K562 (cell line): ENCODE results near the gene ALG8. TPM values are rescaled to one million over a fixed set of nuclear protein-coding genes. Genes with fewer than 3 reads are reported as not detected.

Experiments
- ATAC-seq: fragments of 200-7000 bp; cut with Tn5 transposase; 3 replicates; pipeline ENCODE4 v1.9.1; 2020; ENCODE audit warnings: moderate library complexity
- BruUV-seq: library from RNA; stranded (reverse); fragments of 400-500 nt; replicated peaks from 2 replicates; lab custom pipeline; 2021; lab: Mats Ljungman, UMichigan
- CTCF ChIA-PET: fragments of 300-600 bp; formaldehyde crosslinking; extraction: SDS; loops from one replicate; lab custom pipeline; 2021; ENCODE audit warnings: low intra/inter-chr PET ratio; lab: Yijun Ruan, JAX
- POLR2A ChIA-PET: fragments of 300-600, 350-650 bp; sonication (Branson Sonifier 250); formaldehyde crosslinking; extraction: SDS; loops from one replicate; lab custom pipeline; 2021; ENCODE audit warnings: antibody characterized with exemption, inconsistent platforms; lab: Yijun Ruan, JAX
- DNase-seq, 4 experiments: peaks; one replicate each; pipeline versions ENCODE4 v3.0.0 to v3.0.0-alpha.2; 2011 to 2018; ENCODE audit warnings: low spot score in 3 of 4, mixed read lengths in 3 of 4; ENCODE audit errors: extremely low read depth in 1 of 4
- FAIRE-seq: peaks from 2 replicates; lab custom pipeline; 2011; peaks lifted over from hg19 to GRCh38; lab: Jason Lieb, UNC
- H2AFZ ChIP-seq: 2 replicates; pipeline ENCODE4 v1.6.0; 2011; ENCODE audit warnings: low read depth, low read length, control low read depth, inconsistent platforms
- H3K27ac ChIP-seq: fragments of 200-600 bp; 3 replicates; pipeline ENCODE4 v1.8.0; 2011; ENCODE audit warnings: low read depth, mild to moderate bottlenecking, control low read depth, inconsistent platforms, low read length, moderate library complexity, mixed read lengths; ENCODE audit errors: extremely low read depth
- H3K27me3 ChIP-seq, 2 experiments: fragments of 300-600 bp in 1 of 2; 2 replicates in 1 of 2; 3 replicates in 1 of 2; pipeline versions ENCODE4 v1.6.0 to v1.8.0; 2011; ENCODE audit warnings: inconsistent platforms in 2 of 2, low read length in 2 of 2, mild to moderate bottlenecking in 1 of 2, mixed read lengths in 1 of 2, moderate library complexity in 1 of 2; ENCODE audit not compliant: control insufficient read depth in 2 of 2, insufficient read depth in 2 of 2
- H3K36me3 ChIP-seq: fragments of 300-600 bp; 3 replicates; pipeline ENCODE4 v1.8.0; 2011; ENCODE audit warnings: mild to moderate bottlenecking, low read length, inconsistent platforms; ENCODE audit not compliant: control insufficient read depth, insufficient read depth
- H3K4me1 ChIP-seq, 2 experiments: fragments of 200-600 bp in 1 of 2; replicated peaks in 1 of 2; 2 replicates in 1 of 2; 3 replicates in 1 of 2; pipeline versions ENCODE4 v1.5.1 to v1.8.0; 2011; ENCODE audit warnings: inconsistent platforms in 2 of 2, low read length in 2 of 2, mild to moderate bottlenecking in 1 of 2, mixed read lengths in 1 of 2, moderate library complexity in 1 of 2; ENCODE audit not compliant: control insufficient read depth in 2 of 2, insufficient read depth in 2 of 2
- H3K4me2 ChIP-seq: 2 replicates; pipeline ENCODE4 v1.6.1; 2011; ENCODE audit warnings: low read length, control low read depth, inconsistent platforms, mixed read lengths; ENCODE audit not compliant: insufficient read depth
- H3K4me3 ChIP-seq: fragments of 200-600 bp; sonication (generic), shearing (Covaris generic); 2 replicates; pipeline ENCODE4 v1.5.1; 2016; ENCODE audit warnings: control low read depth, inconsistent platforms
- H3K79me2 ChIP-seq: fragments of 200-600 bp; 3 replicates; pipeline ENCODE4 v1.8.0; 2011; ENCODE audit warnings: low read length, inconsistent platforms; ENCODE audit not compliant: control insufficient read depth, insufficient read depth
- H3K9ac ChIP-seq, 2 experiments: 2 replicates each; pipeline versions ENCODE4 v1.6.0 to v1.6.1; 2011; ENCODE audit warnings: low read depth in 2 of 2, low read length in 2 of 2, control low read depth in 1 of 2, inconsistent platforms in 1 of 2, mild to moderate bottlenecking in 1 of 2, mixed read lengths in 1 of 2; ENCODE audit not compliant: insufficient read depth in 1 of 2
- H3K9me1 ChIP-seq: one replicate; pipeline ENCODE4 v1.6.0; 2011; ENCODE audit warnings: inconsistent platforms, mild to moderate bottlenecking, low read length, moderate library complexity; ENCODE audit not compliant: control insufficient read depth, insufficient read depth
- H3K9me3 ChIP-seq: replicated peaks from 2 replicates; pipeline ENCODE4 v1.5.1; 2011; ENCODE audit warnings: low read depth, low read length, inconsistent platforms; ENCODE audit not compliant: control insufficient read depth, insufficient read depth
- H4K20me1 ChIP-seq: replicated peaks from 2 replicates; pipeline ENCODE4 v1.6.1; 2011; ENCODE audit warnings: low read length, inconsistent platforms, mixed read lengths; ENCODE audit not compliant: control insufficient read depth, insufficient read depth
- CBFA2T3 ChIP-seq: fragments of 450-650 bp; IDR thresholded peaks from 2 replicates; pipeline ENCODE4 v1.6.1; 2017
- CTCF ChIP-seq, 3 experiments: IDR thresholded peaks in 2 of 3; conservative IDR thresholded peaks in 1 of 3; 2 replicates each; pipeline ENCODE4 v1.5.1; 2011 to 2012; ENCODE audit warnings: low read length in 3 of 3, mild to moderate bottlenecking in 3 of 3, control low read depth in 2 of 3, improper control_type of control experiment in 1 of 3, inconsistent platforms in 1 of 3, low read depth in 1 of 3, mixed read lengths in 1 of 3, moderate library complexity in 1 of 3; ENCODE audit not compliant: insufficient read depth in 2 of 3
- IRF2 ChIP-seq: sonication (generic); formaldehyde crosslinking; IDR thresholded peaks from 2 replicates; pipeline ENCODE4 v1.8.1; 2022; ENCODE audit warnings: mild to moderate bottlenecking, missing genetic modification reagents
- MTA2 ChIP-seq: fragments of 450-650 bp; IDR thresholded peaks from 2 replicates; pipeline ENCODE4 v1.6.1; 2016; ENCODE audit warnings: low read depth
- PCBP1 ChIP-seq: fragments of 200-400 bp; formaldehyde crosslinking; IDR thresholded peaks from 2 replicates; pipeline ENCODE4 v1.6.1; 2018; ENCODE audit warnings: mild to moderate bottlenecking, low read depth, low read length; ENCODE audit not compliant: poor library complexity, severe bottlenecking
- RAD21 ChIP-seq, 2 experiments: fragments of 250-450 bp in 1 of 2; fragments of 450-650 bp in 1 of 2; sonication (Bioruptor Pico) in 1 of 2; formaldehyde crosslinking in 1 of 2; IDR thresholded peaks in 1 of 2; conservative IDR thresholded peaks in 1 of 2; 2 replicates each; pipeline versions ENCODE4 v1.4.0 to v1.8.0; 2020 to 2022; ENCODE audit warnings: mild to moderate bottlenecking in 2 of 2, moderate library complexity in 1 of 2
- SMAD2 ChIP-seq: fragments of 150-350 bp; IDR thresholded peaks from 2 replicates; pipeline ENCODE4 v1.6.1; 2014; ENCODE audit warnings: low read depth, mild to moderate bottlenecking, low read length
- TCFL5 ChIP-seq: fragments of 250-450 bp; sonication (Bioruptor Pico); conservative IDR thresholded peaks from 2 replicates; pipeline ENCODE4 v1.6.1; 2021; ENCODE audit warnings: mild to moderate bottlenecking, moderate library complexity, matching md5 sums
- THRA ChIP-seq: fragments of 450-650 bp; IDR thresholded peaks from 2 replicates; pipeline ENCODE4 v1.6.1; 2017; ENCODE audit warnings: mild to moderate bottlenecking, moderate library complexity
- ZBTB1 ChIP-seq: sonication (generic); formaldehyde crosslinking; IDR thresholded peaks from 2 replicates; pipeline ENCODE4 v1.8.1; 2023; ENCODE audit warnings: missing genetic modification reagents, low read depth, mild to moderate bottlenecking, borderline replicate concordance
- ZFX ChIP-seq: sonication (generic); formaldehyde crosslinking; IDR thresholded peaks from 2 replicates; pipeline ENCODE4 v1.8.0; 2022; ENCODE audit warnings: mild to moderate bottlenecking, missing genetic modification reagents, moderate library complexity
- ZNF644 ChIP-seq: fragments of 200-800 bp; sonication (Bioruptor generic); IDR thresholded peaks from 2 replicates; pipeline ENCODE4 v1.6.1; 2016; ENCODE audit warnings: low read depth, missing genetic modification characterization, missing compliant biosample characterization
- WGBS: fragments of 100-300 bp; shearing (Covaris generic); methylation state at CpG from one replicate; pipeline ENCODE4 v1.1.6; 2016; ENCODE audit warnings: low coverage, mixed read lengths; ENCODE audit not compliant: insufficient coverage; ENCODE audit errors: missing lambda C conversion rate; 5-methylcytosine and 5-hydroxymethylcytosine counted together
- in situ Hi-C: fragments of 300-500 bp; cut with MboI; formaldehyde crosslinking; loops from 4 replicates; pipeline ENCODE4 v1.15.0; 2018; ENCODE audit warnings: inconsistent platforms, mixed read lengths
- intact Hi-C: fragments of 100-400 bp; cut with micrococcal nuclease; formaldehyde crosslinking; loops from 2 replicates; pipeline ENCODE4 v1.14.2; 2022
- polyA plus RNA-seq, 8 experiments: library from polyadenylated mRNA; depleted of rRNA in 4 of 8; stranded (reverse) in 5 of 8; unstranded in 3 of 8; fragments of >200 nt; fragmentation: Nextera tagmentation in 2 of 8; fragmentation: Illumina TruSeq in 1 of 8; extraction: Ambion mirVana in 2 of 8; extraction: Trizol in 1 of 8; gene quantifications; 2 replicates each; pipeline versions ENCODE4 v1.2.1 to v1.2.3, GENCODE V29; 2011 to 2014; ENCODE audit warnings: inconsistent platforms in 1 of 8, missing spikeins in 1 of 8
- total RNA-seq, 7 experiments: library from RNA; depleted of rRNA in 6 of 7; stranded (reverse); fragments of >200 nt in 6 of 7; fragmentation: Illumina TruSeq in 2 of 7; extraction: Trizol in 2 of 7; gene quantifications; 2 replicates each; pipeline versions ENCODE4 v1.2.1 to v1.2.3, GENCODE V29; 2011 to 2021; ENCODE audit warnings: low replicate concordance in 1 of 7
- TF ChIP-seq, protein P1 (sequence below): fragments of 250-450 bp; sonication (Bioruptor Pico); IDR thresholded peaks from 2 replicates; pipeline ENCODE4 v1.5.0; 2020; ENCODE audit warnings: mild to moderate bottlenecking, borderline replicate concordance
- TF ChIP-seq, protein P2 (sequence below): fragments of 200-400 bp; formaldehyde crosslinking; IDR thresholded peaks from 2 replicates; pipeline ENCODE4 v1.6.1; 2017; ENCODE audit warnings: mild to moderate bottlenecking, low read depth, low read length, moderate library complexity

ALG8 gene
- total and polyA plus RNA-seq, 9 of the 15 experiments (the other 6 are each of a cell fraction or from before 2014, with no cell fraction given) = 59.3 to 189 (median 106) TPM

- Histone ChIP-seq H3K36me3 (no peaks in the 10 kb centered on the region), H3K9ac (no peak overlapping the region), H3K27me3 (no peaks in the 10 kb centered on the region), H3K4me1 (no peaks in the 10 kb centered on the region), H3K4me3 (no peak overlapping the region), H3K27ac (no peak overlapping the region), H2AFZ (peak overlapping the region; percentile 21; the same call in 1 of the 2 replicates), H3K9me1 (no peaks in the 10 kb centered on the region), H3K9me3 (no peaks in the 10 kb centered on the region), H3K4me2 (no peak overlapping the region), H3K79me2 (no peaks in the 10 kb centered on the region), H4K20me1 (no peaks in the 10 kb centered on the region)
- ATAC-seq (no peak; the same call in 2 of the 3 replicates), FAIRE-seq (no peak), DNase-seq (no peak)
- intact Hi-C loops = no loop called here
- BruUV-seq = no TSS peak
- POLR2A ChIA-PET = interaction anchor here (1.0 to 2.0 kb wide), 2 partner anchors 11 to 12 kb away, joined by 3 to 8 read pairs; no protein-coding TSS in a partner anchor
- 19% methylated on average over 6 of the region's 6 CpGs for WGBS
- CTCF ChIA-PET = no interaction called here
- in situ Hi-C loops = no loop called here
- no peak for TF ChIP-seq CBFA2T3
- TF ChIP-seq MTA2 = no peak
- no peak for TF ChIP-seq PCBP1
- no peak for TF ChIP-seq SMAD2
- no peak for TF ChIP-seq TCFL5
- TF ChIP-seq ZFX (CRISPR knock-in tag) = no peak
- TF ChIP-seq ZBTB1 (CRISPR knock-in tag) = no peak
- no peak for TF ChIP-seq THRA
- no peak for TF ChIP-seq ZNF644 (tag)
- TF ChIP-seq, protein P1, sequence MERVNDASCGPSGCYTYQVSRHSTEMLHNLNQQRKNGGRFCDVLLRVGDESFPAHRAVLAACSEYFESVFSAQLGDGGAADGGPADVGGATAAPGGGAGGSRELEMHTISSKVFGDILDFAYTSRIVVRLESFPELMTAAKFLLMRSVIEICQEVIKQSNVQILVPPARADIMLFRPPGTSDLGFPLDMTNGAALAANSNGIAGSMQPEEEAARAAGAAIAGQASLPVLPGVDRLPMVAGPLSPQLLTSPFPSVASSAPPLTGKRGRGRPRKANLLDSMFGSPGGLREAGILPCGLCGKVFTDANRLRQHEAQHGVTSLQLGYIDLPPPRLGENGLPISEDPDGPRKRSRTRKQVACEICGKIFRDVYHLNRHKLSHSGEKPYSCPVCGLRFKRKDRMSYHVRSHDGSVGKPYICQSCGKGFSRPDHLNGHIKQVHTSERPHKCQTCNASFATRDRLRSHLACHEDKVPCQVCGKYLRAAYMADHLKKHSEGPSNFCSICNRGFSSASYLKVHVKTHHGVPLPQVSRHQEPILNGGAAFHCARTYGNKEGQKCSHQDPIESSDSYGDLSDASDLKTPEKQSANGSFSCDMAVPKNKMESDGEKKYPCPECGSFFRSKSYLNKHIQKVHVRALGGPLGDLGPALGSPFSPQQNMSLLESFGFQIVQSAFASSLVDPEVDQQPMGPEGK (CRISPR knock-in tag) = no peak
- no peak for TF ChIP-seq IRF2
- TF ChIP-seq, protein P2, sequence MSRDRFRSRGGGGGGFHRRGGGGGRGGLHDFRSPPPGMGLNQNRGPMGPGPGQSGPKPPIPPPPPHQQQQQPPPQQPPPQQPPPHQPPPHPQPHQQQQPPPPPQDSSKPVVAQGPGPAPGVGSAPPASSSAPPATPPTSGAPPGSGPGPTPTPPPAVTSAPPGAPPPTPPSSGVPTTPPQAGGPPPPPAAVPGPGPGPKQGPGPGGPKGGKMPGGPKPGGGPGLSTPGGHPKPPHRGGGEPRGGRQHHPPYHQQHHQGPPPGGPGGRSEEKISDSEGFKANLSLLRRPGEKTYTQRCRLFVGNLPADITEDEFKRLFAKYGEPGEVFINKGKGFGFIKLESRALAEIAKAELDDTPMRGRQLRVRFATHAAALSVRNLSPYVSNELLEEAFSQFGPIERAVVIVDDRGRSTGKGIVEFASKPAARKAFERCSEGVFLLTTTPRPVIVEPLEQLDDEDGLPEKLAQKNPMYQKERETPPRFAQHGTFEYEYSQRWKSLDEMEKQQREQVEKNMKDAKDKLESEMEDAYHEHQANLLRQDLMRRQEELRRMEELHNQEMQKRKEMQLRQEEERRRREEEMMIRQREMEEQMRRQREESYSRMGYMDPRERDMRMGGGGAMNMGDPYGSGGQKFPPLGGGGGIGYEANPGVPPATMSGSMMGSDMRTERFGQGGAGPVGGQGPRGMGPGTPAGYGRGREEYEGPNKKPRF = no peak
- TF ChIP-seq CTCF (IDR thresholded peaks at IDR 0.05 in 2 of 3, conservative IDR thresholded peaks at IDR 0.05 in 1 of 3; ENCODE audit: insufficient read depth in 2 of 3, low read depth in 1 of 3, low read length in 3 of 3) = no peak
- no peak for TF ChIP-seq RAD21 (CRISPR knock-in tag; conservative IDR thresholded peaks at IDR 0.05 in 1 of 2, IDR thresholded peaks at IDR 0.05 in 1 of 2)
These were observed 19.7 kb upstream of the ALG8 start for GRCh38 chr11:78158987-78159652.
